ENCODE measurements around the gene KLRG1.

The KLRG1 gene

DNA sequence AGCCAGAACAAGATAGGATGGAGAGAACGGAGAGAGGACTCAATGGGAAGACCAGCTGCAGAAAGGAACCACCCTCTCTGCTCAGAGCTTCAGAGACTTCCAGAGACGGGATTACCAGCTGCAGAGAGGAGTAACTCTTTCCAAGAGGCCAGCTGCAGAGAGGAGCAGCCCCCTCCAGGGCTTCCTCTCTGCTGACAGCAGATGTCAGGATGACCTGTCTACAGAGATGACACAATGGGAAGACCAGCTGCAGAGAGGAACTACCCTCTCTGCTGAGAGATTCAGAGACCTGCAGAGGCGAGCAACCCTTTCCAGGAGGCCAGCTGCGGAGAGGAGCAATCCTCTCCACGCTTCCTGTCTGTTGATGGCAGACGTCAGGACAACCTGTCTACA is 61.8 kb downstream of the KLRG1 start:
- CTCF ChIA-PET: interaction anchor here (0.6 to 2.2 kb wide), 2 partner anchors 26 to 394 kb away, joined by 4 to 12 read pairs; no protein-coding TSS in a partner anchor
- POLR2A ChIA-PET (ENCODE audit: low non-redundant PET): no interaction called here
- DNase-seq (ENCODE audit: low spot score): no peak
- no peak overlapping the region for H3K27ac ChIP-seq
- TF ChIP-seq, protein P1, sequence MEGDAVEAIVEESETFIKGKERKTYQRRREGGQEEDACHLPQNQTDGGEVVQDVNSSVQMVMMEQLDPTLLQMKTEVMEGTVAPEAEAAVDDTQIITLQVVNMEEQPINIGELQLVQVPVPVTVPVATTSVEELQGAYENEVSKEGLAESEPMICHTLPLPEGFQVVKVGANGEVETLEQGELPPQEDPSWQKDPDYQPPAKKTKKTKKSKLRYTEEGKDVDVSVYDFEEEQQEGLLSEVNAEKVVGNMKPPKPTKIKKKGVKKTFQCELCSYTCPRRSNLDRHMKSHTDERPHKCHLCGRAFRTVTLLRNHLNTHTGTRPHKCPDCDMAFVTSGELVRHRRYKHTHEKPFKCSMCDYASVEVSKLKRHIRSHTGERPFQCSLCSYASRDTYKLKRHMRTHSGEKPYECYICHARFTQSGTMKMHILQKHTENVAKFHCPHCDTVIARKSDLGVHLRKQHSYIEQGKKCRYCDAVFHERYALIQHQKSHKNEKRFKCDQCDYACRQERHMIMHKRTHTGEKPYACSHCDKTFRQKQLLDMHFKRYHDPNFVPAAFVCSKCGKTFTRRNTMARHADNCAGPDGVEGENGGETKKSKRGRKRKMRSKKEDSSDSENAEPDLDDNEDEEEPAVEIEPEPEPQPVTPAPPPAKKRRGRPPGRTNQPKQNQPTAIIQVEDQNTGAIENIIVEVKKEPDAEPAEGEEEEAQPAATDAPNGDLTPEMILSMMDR (conservative IDR thresholded peaks at IDR 0.05; ENCODE audit: low read depth): no peak

DNA sequence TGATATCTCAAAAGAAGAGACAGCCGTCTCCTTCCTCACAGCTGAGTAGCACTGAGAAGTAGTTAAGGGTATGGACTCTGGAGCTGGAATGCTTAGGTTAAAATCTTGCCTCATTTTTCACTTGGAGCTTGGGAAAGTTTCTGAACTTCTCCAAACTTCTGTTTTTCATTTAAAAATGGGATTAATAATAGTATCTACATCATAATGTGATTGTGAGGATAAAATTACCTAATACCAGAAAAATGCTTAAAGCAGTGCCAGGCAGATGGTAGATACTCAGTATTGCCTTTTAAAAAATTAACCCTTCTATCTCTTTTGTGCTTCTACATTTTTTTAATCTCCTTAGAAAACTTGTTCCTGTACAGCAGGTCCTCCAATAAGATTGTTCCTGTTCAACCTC is 63.3 kb downstream of the KLRG1 start:
- no peak overlapping the region for H3K27ac ChIP-seq
- ChIA-PET CTCF (interaction anchor here (0.5 kb wide), 1 partner anchor 1007 kb away, joined by 3 read pairs; no protein-coding TSS in a partner anchor), POLR2A (ENCODE audit: low non-redundant PET) (no interaction called here)
- no peak for DNase-seq (ENCODE audit: low spot score)
- TF ChIP-seq, protein P1 (conservative IDR thresholded peaks at IDR 0.05; ENCODE audit: low read depth): no peak

Data from RWPE1 (cell line).